Uterus (tissue), 2 donors: ENCODE data around the gene DDX46.

Source experiments
- POLR2A ChIP-seq, 2 donors: fragments of 450-650 bp; IDR thresholded peaks; one replicate each; pipeline ENCODE4 v1.6.1; 2016; ENCODE audit warnings: antibody characterized with exemption in 2 of 2, mild to moderate bottlenecking in 1 of 2, moderate library complexity in 1 of 2
- TF ChIP-seq, protein P1 (sequence below), 4 experiments: fragments of 200-600 bp in 2 of 4; fragments of 450-650 bp in 2 of 4; sonication (generic) in 2 of 4; IDR thresholded peaks; one replicate each; pipeline ENCODE4 v1.5.1; 2016 to 2019; ENCODE audit warnings: antibody characterized with exemption in 4 of 4, mild to moderate bottlenecking in 2 of 4, moderate library complexity in 1 of 4

DNA sequence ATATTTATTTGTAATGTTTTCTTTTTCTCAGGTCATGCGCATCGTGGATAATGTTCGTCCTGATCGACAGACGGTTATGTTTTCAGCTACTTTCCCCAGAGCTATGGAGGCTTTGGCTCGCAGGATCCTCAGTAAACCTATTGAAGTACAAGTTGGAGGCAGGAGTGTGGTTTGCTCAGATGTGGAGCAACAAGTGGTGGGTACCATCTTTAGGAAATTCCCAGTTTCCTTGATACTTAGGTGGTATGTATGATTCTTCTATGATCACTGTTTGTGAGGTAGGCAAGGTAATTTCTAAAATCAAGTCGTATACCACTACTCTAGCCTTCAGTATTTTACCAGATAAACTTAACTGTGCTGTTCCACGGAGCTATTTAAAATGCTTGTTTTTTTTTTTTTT is 36.2 kb downstream of the DDX46 start:
- TF ChIP-seq, protein P1, sequence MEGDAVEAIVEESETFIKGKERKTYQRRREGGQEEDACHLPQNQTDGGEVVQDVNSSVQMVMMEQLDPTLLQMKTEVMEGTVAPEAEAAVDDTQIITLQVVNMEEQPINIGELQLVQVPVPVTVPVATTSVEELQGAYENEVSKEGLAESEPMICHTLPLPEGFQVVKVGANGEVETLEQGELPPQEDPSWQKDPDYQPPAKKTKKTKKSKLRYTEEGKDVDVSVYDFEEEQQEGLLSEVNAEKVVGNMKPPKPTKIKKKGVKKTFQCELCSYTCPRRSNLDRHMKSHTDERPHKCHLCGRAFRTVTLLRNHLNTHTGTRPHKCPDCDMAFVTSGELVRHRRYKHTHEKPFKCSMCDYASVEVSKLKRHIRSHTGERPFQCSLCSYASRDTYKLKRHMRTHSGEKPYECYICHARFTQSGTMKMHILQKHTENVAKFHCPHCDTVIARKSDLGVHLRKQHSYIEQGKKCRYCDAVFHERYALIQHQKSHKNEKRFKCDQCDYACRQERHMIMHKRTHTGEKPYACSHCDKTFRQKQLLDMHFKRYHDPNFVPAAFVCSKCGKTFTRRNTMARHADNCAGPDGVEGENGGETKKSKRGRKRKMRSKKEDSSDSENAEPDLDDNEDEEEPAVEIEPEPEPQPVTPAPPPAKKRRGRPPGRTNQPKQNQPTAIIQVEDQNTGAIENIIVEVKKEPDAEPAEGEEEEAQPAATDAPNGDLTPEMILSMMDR (IDR thresholded peaks at IDR 0.05): no peak
- no peak for TF ChIP-seq POLR2A (IDR thresholded peaks at IDR 0.05)
